Hindlimb muscle (tissue), 1 donor: ENCODE measurements around the gene TRMT1. TPM values are rescaled to one million over a fixed set of nuclear protein-coding genes. Genes with fewer than 3 reads are reported as not detected.

Experiments used
- DNase-seq: peaks from one replicate; pipeline ENCODE4 v3.0.0-alpha.2; 2013
- polyA plus RNA-seq: library from polyadenylated mRNA; unstranded; fragments of 120-200 nt; gene quantifications from one replicate; pipeline ENCODE4 v1.2.1, GENCODE V29; 2013; ENCODE audit not compliant: insufficient read length

TRMT1 gene
- polyA plus RNA-seq, 1 donor = 25.6 TPM

GRCh38 chr19:13069415-13070359 is 46.9 kb downstream of the TRMT1 start:
- no peak for DNase-seq

GRCh38 chr19:13068085-13068846 is 48.3 kb downstream of the TRMT1 start:
- no peak for DNase-seq

- no peak for DNase-seq
Observed at GRCh38 chr19:13066933-13067807, 49.4 kb downstream of the TRMT1 start.

- no peak for DNase-seq
Observed at GRCh38 chr19:13066226-13066625, 50.3 kb downstream of the TRMT1 start.

GRCh38 chr19:13064092-13064489 is 52.4 kb downstream of the TRMT1 start:
- no peak for DNase-seq

- no peak for DNase-seq
Observed at GRCh38 chr19:13063461-13064091, 53.0 kb downstream of the TRMT1 start.

GRCh38 chr19:13062317-13062716 is 54.2 kb downstream of the TRMT1 start:
- DNase-seq = no peak

- DNase-seq = peak; percentile 89
Observed at GRCh38 chr19:13060964-13061927, 55.3 kb downstream of the TRMT1 start.

GRCh38 chr19:13060233-13060963 is 56.1 kb downstream of the TRMT1 start:
- DNase-seq = no peak

GRCh38 chr19:13058951-13059660 is 57.4 kb downstream of the TRMT1 start:
- DNase-seq = peak; percentile 69

GRCh38 chr19:13057744-13058143 is 58.8 kb downstream of the TRMT1 start:
- no peak for DNase-seq

- no peak for DNase-seq
Observed at GRCh38 chr19:13057147-13057572, 59.4 kb downstream of the TRMT1 start.

- peak; percentile 71 for DNase-seq
Observed at GRCh38 chr19:13056052-13056660, 60.4 kb downstream of the TRMT1 start.

- peak; percentile 79 for DNase-seq
Observed at GRCh38 chr19:13055213-13056051, 61.1 kb downstream of the TRMT1 start.
